Glutamatergic neuron (in vitro differentiated cells): Measurements from ENCODE around the gene KDM2B. TPM values are rescaled to one million over a fixed set of nuclear protein-coding genes. Genes with fewer than 3 reads are reported as not detected.

ENCODE experiments used
- DNase-seq: peaks from one replicate; pipeline ENCODE4 v3.0.0; 2022
- H3K27ac Mint-ChIP-seq: one replicate; pipeline ENCODE4 v1.8.0; 2020; ENCODE audit warnings: mild to moderate bottlenecking, mixed read lengths, inconsistent platforms; ENCODE audit not compliant: unreplicated experiment
- H3K27me3 Mint-ChIP-seq: one replicate; pipeline ENCODE4 v1.8.0; 2020; ENCODE audit warnings: mild to moderate bottlenecking, moderate library complexity, mixed read lengths, inconsistent platforms; ENCODE audit not compliant: unreplicated experiment
- H3K36me3 Mint-ChIP-seq: one replicate; pipeline ENCODE4 v1.8.0; 2020; ENCODE audit warnings: mild to moderate bottlenecking, mixed read lengths, inconsistent platforms; ENCODE audit not compliant: unreplicated experiment
- H3K4me1 Mint-ChIP-seq: one replicate; pipeline ENCODE4 v1.8.0; 2020; ENCODE audit warnings: mild to moderate bottlenecking, low read depth, mixed read lengths, inconsistent platforms; ENCODE audit not compliant: unreplicated experiment
- H3K4me3 Mint-ChIP-seq: one replicate; pipeline ENCODE4 v1.8.0; 2020; ENCODE audit warnings: mild to moderate bottlenecking, mixed read lengths, inconsistent platforms; ENCODE audit not compliant: unreplicated experiment
- H3K9me3 Mint-ChIP-seq: one replicate; pipeline ENCODE4 v1.8.0; 2020; ENCODE audit warnings: mild to moderate bottlenecking, moderate library complexity, mixed read lengths, inconsistent platforms; ENCODE audit not compliant: unreplicated experiment
- total RNA-seq: library from RNA; stranded (reverse); fragmentation: NEBNext Ultra II Directional; extraction: Animal tissue kit (Norgen Biotek cat#: 25700); gene quantifications from one replicate; pipeline ENCODE4 v1.2.1, GENCODE V29; 2021; ENCODE audit not compliant: unreplicated experiment
- TF ChIP-seq, protein P1 (sequence below): fragments of 200-600 bp; sonication (generic); IDR thresholded peaks from one replicate; pipeline ENCODE4 v1.5.0; 2021; ENCODE audit not compliant: partially characterized antibody, unreplicated experiment

Gene KDM2B
- total RNA-seq, 1 donor from 2014 or later, result 64.3 TPM

DNA sequence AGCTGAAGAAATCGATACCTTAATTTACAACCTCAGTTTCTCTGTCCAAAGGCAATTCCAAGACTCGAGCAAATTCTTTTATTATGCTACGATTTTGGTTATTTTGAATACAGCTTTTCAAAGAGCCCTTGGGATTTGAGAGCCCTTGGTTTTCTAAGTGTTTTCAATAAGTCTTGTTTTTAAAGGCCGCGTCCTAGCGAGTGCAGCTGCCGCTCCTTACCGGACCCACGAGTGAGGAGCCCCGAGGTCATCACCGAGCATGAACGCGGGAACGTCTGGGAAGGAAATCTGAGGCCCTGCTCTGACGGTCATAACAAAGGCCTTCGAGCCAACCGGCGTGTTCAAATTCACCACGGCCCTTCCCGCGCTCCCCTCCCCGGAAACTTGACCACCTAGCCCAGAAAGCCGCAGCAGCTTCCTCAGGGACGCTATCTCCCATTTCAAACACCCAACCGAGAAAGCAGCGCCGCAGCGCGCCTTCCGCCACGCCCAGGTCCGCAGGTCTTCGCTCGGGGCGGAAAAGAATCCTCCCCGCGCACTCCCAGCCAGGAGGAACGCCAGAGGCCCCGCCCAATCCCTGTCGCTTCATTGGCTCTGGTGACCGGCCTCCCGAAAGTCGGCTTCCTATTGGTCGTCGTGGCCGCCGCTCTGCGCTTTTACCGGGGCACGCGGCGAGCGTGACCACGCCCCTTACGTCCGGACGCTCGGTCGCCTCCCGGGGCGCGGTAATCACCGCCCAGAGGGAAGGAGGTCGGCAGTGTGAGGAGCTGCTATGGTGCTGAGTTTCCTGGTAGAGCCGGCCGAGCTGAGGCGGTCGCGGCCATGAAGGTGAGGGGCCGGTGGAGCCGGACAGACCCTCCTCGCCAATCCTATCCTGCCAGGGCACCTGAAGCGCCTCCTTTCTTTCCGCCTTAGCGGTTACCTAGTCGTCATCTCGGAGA is 181.2 kb downstream of the KDM2B start, which contains the start of gene RNF34:
Gene RNF34, plus strand, starts transcription at position 728 of the 941 bp plus-strand sequence. Its CDS starts 95 bp downstream, at position 823.
- H3K9me3 Mint-ChIP-seq, result peaks cover 4% of the 10 kb centered on the region
- H3K4me1 Mint-ChIP-seq, result peaks cover 9% of the 10 kb centered on the region
- H3K36me3 Mint-ChIP-seq, result no peaks in the 10 kb centered on the region
- H3K27me3 Mint-ChIP-seq, result peaks cover 5% of the 10 kb centered on the region
- DNase-seq, result peak; percentile 99
- TF ChIP-seq, protein P1, sequence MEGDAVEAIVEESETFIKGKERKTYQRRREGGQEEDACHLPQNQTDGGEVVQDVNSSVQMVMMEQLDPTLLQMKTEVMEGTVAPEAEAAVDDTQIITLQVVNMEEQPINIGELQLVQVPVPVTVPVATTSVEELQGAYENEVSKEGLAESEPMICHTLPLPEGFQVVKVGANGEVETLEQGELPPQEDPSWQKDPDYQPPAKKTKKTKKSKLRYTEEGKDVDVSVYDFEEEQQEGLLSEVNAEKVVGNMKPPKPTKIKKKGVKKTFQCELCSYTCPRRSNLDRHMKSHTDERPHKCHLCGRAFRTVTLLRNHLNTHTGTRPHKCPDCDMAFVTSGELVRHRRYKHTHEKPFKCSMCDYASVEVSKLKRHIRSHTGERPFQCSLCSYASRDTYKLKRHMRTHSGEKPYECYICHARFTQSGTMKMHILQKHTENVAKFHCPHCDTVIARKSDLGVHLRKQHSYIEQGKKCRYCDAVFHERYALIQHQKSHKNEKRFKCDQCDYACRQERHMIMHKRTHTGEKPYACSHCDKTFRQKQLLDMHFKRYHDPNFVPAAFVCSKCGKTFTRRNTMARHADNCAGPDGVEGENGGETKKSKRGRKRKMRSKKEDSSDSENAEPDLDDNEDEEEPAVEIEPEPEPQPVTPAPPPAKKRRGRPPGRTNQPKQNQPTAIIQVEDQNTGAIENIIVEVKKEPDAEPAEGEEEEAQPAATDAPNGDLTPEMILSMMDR, result no peak
- peak within 1 kb of the TSS; percentile 96 for H3K27ac Mint-ChIP-seq
- H3K4me3 Mint-ChIP-seq, result peak within 1 kb of the TSS; percentile 97

DNA sequence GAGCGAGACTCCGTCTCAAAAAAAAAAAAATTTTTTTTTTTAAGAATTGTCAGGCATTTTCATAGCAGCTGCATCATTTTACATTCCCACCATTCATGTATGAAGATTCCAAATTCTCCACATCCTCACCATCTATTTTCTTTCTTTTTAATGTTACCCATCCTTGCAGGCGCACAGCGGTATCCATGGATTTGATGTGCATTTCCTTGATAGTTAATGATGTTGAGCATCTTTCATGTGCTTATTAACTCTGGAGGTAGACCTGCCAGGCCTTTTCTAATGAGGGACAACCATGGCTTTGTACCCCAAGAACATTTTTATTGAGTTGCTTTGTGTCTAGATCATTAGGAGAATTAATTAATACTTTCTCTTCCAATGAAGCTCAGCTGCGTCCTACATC is 182.5 kb downstream of the KDM2B start:
- TF ChIP-seq, protein P1, result no peak
- no peaks in the 10 kb centered on the region for H3K36me3 Mint-ChIP-seq
- peaks cover 5% of the 10 kb centered on the region for H3K27me3 Mint-ChIP-seq
- H3K9me3 Mint-ChIP-seq, result peaks cover 4% of the 10 kb centered on the region
- H3K4me1 Mint-ChIP-seq, result peaks cover 9% of the 10 kb centered on the region
- H3K4me3 Mint-ChIP-seq, result peak overlapping the region; percentile 97
- DNase-seq, result no peak
- H3K27ac Mint-ChIP-seq, result no peak overlapping the region

DNA sequence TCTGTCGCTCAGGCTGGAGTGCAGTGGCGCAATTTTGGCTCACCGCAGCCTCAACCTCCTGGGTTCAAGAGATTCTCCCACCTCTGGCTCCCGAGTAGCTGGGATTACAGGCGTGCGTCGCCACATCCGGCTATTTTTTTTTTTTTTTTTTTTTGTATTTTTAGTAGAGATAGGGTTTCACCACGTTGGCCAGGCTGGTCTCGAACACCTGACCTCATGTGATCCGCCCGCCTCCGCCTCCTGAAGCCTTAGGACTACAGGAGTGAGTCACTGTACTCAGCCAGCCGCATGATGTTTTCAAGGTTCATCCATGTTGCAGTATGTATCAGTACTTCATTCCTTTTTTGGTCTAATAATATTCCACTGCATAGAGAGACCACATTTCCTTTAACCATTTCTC is 183.3 kb downstream of the KDM2B start:
- Mint-ChIP-seq H3K27me3 (peaks cover 5% of the 10 kb centered on the region), H3K4me3 (no peak overlapping the region), H3K27ac (no peak overlapping the region), H3K9me3 (peaks cover 4% of the 10 kb centered on the region), H3K4me1 (peaks cover 9% of the 10 kb centered on the region), H3K36me3 (no peaks in the 10 kb centered on the region)
- TF ChIP-seq, protein P1, result no peak
- no peak for DNase-seq

DNA sequence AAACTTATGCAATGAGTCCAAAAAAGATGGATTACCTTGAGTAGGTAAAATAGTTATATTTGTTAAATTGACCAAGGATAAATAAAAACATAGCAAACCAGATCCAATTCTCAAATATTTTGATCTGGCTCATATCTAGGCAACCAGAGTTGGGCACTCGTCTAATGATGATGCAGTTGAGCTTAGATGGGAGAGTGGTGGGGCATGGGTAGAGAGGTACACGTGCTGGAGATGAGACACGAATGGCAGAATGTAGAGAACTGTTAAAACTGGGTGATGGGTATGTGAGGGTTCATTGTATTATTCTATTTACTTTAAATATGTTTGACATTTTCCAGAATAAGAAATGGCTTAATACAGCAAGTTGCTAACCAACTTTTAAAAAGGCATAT is 188.5 kb downstream of the KDM2B start:
- H3K9me3 Mint-ChIP-seq, result peaks cover 1% of the 10 kb centered on the region
- TF ChIP-seq, protein P1, result no peak
- DNase-seq, result no peak
- no peak overlapping the region for H3K27ac Mint-ChIP-seq
- H3K27me3 Mint-ChIP-seq, result peaks cover 7% of the 10 kb centered on the region
- H3K4me1 Mint-ChIP-seq, result no peaks in the 10 kb centered on the region
- no peaks in the 10 kb centered on the region for H3K36me3 Mint-ChIP-seq
- no peak overlapping the region for H3K4me3 Mint-ChIP-seq
